ENCODE measurements around the gene BCHE. TPM values are rescaled to one million over a fixed set of nuclear protein-coding genes. Genes with fewer than 3 reads are reported as not detected.

BCHE gene
- total RNA-seq, 1 donor from 2014 or later: 7.1 TPM

DNA sequence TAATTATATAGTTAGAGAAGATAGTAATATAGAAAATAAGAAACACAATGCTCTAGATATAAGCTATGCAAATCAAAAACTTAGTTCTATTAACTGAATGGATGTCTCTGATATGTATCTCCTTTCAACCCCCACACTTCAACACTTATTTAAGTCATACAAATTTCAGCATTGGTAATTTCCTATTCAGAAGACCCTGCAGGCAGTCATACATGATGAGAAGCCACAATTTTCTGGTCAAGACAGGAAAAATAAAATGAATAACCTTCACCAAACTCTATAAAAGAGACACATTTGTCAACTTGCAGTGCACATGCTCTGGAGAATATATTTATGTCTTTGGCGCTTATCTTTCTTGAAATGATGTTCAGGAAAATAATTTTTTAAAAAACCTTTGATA, 578 bp upstream of the BCHE start:
- no peaks in the 10 kb centered on the region for H3K9me3 Mint-ChIP-seq
- no peaks in the 10 kb centered on the region for H3K27me3 Mint-ChIP-seq
- no peak for DNase-seq (ENCODE audit: extremely low spot score, unreplicated experiment)
- H3K36me3 Mint-ChIP-seq: no peaks in the 10 kb centered on the region
- TF ChIP-seq CTCF (conservative IDR thresholded peaks at IDR 0.05): no peak
- H3K27ac Mint-ChIP-seq: no peak overlapping the region
- H3K4me3 Mint-ChIP-seq: no peak overlapping the region
- peaks cover 11% of the 10 kb centered on the region for H3K4me1 Mint-ChIP-seq (ENCODE audit: unreplicated experiment)

DNA sequence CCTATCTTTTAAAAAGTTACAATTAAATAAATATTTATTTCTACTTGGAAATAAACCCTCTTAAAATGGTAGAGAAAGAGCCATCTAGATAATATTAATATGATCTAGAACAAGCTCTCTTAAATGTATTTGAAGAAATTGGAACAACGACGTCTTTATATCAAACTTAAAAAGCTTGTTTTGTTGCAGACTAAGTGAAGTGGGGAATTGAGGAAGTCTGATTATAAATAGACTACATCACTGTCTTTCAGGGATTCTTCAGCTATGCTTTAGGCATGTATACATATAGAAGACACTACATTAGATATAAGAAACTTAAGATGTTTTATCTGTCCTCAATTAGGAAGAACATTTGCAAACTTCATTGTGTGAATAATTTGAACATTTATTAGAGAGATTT, 1.8 kb downstream of the BCHE start:
- H3K27ac Mint-ChIP-seq: no peak overlapping the region
- H3K9me3 Mint-ChIP-seq: no peaks in the 10 kb centered on the region
- peaks cover 11% of the 10 kb centered on the region for H3K4me1 Mint-ChIP-seq (ENCODE audit: unreplicated experiment)
- DNase-seq (ENCODE audit: extremely low spot score, unreplicated experiment): no peak
- no peaks in the 10 kb centered on the region for H3K36me3 Mint-ChIP-seq
- TF ChIP-seq CTCF (conservative IDR thresholded peaks at IDR 0.05): no peak
- H3K4me3 Mint-ChIP-seq: no peak overlapping the region
- no peaks in the 10 kb centered on the region for H3K27me3 Mint-ChIP-seq

DNA sequence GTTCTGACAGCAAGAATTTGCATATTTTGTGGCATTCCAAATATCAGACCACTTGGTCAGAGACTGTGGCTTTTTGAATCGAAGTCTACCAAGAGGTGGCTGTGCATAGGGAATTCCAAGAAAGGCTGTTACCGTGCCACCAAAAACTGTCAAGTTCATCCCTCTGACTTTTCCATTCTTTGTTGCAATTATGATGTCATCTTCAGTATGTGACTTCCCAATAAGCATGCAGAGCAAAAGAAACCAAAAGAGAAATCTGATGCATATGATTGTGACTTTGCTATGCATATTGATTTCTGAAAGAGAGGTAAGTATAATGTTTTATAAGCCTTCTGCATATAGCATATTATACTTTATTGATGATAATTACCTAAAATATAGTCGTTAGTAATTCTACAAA, 6.5 kb downstream of the BCHE start:
- TF ChIP-seq CTCF (conservative IDR thresholded peaks at IDR 0.05): no peak
- no peaks in the 10 kb centered on the region for H3K36me3 Mint-ChIP-seq
- no peaks in the 10 kb centered on the region for H3K9me3 Mint-ChIP-seq
- no peak overlapping the region for H3K27ac Mint-ChIP-seq
- DNase-seq (ENCODE audit: extremely low spot score, unreplicated experiment): no peak
- H3K27me3 Mint-ChIP-seq: no peaks in the 10 kb centered on the region
- no peaks in the 10 kb centered on the region for H3K4me1 Mint-ChIP-seq (ENCODE audit: unreplicated experiment)
- no peak overlapping the region for H3K4me3 Mint-ChIP-seq

GRCh38 chr3:165827883-165828282, 9.3 kb downstream of the BCHE start:
- H3K27me3 Mint-ChIP-seq: no peaks in the 10 kb centered on the region
- no peaks in the 10 kb centered on the region for H3K9me3 Mint-ChIP-seq
- H3K4me1 Mint-ChIP-seq (ENCODE audit: unreplicated experiment): no peaks in the 10 kb centered on the region
- no peak for DNase-seq (ENCODE audit: extremely low spot score, unreplicated experiment)
- H3K4me3 Mint-ChIP-seq: no peak overlapping the region
- no peaks in the 10 kb centered on the region for H3K36me3 Mint-ChIP-seq
- H3K27ac Mint-ChIP-seq: no peak overlapping the region
- no peak for TF ChIP-seq CTCF (conservative IDR thresholded peaks at IDR 0.05)

- Mint-ChIP-seq H3K27ac (no peak overlapping the region), H3K27me3 (no peaks in the 10 kb centered on the region), H3K36me3 (no peaks in the 10 kb centered on the region), H3K4me3 (no peak overlapping the region), H3K9me3 (no peaks in the 10 kb centered on the region), H3K4me1 (ENCODE audit: unreplicated experiment) (no peaks in the 10 kb centered on the region)
- TF ChIP-seq CTCF (conservative IDR thresholded peaks at IDR 0.05): no peak
- DNase-seq (ENCODE audit: extremely low spot score, unreplicated experiment): no peak
These were observed 10.0 kb downstream of the BCHE start for GRCh38 chr3:165827233-165827632.

GRCh38 chr3:165820671-165821123, 16.5 kb downstream of the BCHE start:
- no peak for DNase-seq (ENCODE audit: extremely low spot score, unreplicated experiment)
- no peaks in the 10 kb centered on the region for H3K36me3 Mint-ChIP-seq
- H3K9me3 Mint-ChIP-seq: no peaks in the 10 kb centered on the region
- TF ChIP-seq CTCF (conservative IDR thresholded peaks at IDR 0.05): no peak
- no peaks in the 10 kb centered on the region for H3K4me1 Mint-ChIP-seq (ENCODE audit: unreplicated experiment)
- H3K27ac Mint-ChIP-seq: no peak overlapping the region
- no peaks in the 10 kb centered on the region for H3K27me3 Mint-ChIP-seq
- H3K4me3 Mint-ChIP-seq: no peak overlapping the region

Data from type B pancreatic cell (in vitro differentiated cells).